Pulmonary artery endothelial cell (primary cell): Measurements from ENCODE around the gene NXPH1. TPM values are rescaled to one million over a fixed set of nuclear protein-coding genes. Genes with fewer than 3 reads are reported as not detected.

ENCODE experiments used
- DNase-seq: peaks from one replicate; pipeline ENCODE4 v3.0.0-alpha.2; 2011; ENCODE audit warnings: low read depth, low spot score
- total RNA-seq: library from RNA; depleted of rRNA; stranded (reverse); fragments of >200 nt; gene quantifications from 2 replicates; pipeline ENCODE4 v1.2.3, GENCODE V29; 2014

The NXPH1 gene
- total RNA-seq, 1 donor from 2014 or later: not detected

DNA sequence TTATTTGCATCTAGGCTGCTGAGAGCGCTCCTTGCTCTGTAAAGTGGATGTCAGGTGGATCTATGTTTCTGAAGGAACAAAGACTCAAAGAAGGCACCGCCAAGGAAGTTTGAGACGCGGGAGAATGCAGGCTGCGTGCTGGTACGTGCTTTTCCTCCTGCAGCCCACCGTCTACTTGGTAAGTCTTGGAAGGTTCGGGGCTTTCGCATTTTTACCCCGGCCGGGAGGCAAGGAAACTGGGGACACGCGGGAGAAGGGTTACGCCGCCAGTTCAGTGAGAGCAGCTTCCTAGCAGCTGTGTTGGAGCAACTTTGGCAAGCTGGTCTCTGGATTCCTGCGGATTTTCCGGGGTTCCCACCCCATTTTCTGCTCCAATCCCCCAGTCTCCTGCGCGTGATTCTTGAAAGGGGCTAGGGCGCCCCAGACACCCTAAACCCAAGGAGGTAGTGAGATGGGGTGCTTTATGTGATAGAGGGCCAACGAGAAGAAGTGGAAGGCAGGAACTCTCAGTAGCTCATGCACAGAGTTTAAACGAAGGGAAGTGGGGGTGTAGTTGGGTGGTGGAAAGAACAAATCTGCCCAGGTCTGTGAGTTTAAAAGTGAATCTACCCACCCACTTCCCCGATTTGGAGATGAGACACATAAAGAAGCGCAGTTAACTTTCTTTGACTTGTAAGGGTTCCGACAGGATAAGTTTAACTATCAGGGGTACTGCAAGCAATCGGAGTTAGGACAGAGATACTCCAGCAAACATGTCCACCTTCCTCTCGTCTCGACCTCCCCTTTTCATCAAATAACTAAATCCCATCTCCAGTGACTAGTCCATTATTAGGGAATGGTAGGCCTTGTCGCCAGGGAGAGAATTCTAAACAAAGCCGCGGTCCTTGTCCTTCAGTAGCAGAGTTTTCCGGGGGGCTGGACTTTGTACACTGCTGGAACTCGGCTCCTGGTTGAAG is 2.5 kb downstream of the NXPH1 start:
- no peak for DNase-seq

DNA sequence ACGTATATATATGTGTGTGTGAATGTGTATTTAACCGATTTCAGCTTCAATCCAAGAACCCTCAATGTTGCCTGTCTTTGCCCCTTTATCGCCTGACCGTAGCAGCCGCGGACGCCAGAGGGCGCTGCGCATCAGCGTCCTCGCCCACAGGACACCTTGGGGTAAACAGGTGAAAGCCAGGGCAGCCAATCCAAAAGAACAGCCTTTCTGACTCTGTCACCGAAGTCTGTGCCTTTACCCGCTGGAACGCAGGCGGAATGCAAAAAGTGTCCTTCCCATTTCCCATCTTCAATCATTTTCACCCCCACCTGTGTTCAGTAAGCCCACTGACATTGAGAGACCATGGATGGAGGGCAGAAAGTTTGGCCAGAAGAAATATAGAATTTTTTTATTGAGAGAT is 3.6 kb downstream of the NXPH1 start:
- no peak for DNase-seq

DNA sequence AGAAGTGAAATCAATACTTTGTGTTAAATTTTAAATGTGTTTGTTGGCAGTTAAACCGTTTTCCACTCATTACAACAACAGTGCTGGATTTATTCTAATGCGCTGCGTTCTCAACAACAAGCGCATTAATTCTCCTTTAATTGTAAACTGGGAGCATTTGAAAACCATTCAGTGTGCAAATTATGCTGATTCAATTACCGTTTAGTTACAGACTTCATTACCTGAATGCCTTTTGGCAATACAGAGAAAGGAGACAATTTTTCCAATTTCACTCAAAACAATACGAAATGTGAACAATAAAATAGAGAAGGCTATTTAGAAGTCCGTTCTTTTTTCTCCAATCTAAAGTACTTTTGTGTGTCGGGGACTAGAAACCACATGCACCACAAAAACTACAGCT is 4.2 kb downstream of the NXPH1 start:
- DNase-seq: no peak

DNA sequence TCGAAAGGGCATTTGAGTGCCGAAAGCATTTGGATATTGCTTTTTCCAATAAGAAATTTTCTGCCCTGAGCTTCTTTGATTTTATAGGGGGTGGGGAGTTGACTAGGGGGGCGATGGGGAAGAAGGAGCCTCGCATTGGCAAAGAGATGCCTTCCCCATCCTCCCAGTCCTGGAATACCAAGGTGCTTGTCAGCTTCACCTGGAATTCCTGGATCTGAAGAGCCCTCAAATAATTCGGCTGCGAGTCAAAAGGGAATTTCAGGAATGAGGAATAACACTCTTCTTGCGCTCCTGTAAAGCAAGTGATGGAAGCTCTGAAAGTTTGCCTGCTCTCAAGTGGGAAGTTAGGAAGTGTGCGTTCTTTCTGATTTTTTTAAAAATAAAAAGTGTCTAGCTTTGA is 7.3 kb downstream of the NXPH1 start:
- no peak for DNase-seq

DNA sequence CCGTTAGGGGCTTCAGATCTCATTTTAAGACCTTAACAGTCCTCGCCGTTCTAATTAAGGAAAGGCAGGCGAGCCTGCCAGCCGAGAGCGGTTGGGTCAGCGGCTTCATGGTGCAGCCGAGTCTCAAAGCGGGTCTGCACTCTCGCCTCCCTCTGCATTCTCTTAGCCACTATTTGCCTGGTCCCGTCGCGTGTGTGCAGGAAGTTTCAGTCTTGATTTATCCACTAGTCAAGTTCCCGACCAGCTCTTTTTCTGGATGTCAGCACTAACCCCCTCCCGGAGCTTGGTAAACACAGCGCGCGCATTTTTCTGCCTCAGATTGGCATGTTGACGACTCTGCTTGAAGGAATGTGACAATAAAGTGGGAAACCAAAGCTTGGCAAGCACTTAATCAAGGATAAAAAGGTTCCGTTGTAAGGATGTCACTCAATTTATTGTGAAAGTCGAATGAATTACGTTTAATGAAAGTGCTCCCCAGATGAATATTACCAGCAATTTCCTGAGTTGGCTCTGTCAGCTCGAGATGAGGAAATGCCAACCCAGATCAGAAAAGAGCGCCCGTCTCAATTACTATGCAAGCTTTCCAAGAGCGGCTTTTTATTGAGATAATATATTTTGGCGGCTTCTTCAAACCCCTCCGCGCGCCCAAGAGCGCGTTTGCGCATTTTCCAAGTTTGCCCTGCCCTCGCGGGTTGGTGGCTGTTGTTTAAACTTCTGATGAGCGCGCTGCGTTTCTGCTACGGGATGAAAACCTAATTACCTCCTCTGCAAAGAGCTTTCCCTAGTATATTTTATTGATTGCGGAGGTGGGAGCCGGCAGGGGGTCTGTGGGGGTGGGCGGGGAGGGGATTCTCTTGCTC is 7.9 kb downstream of the NXPH1 start:
- DNase-seq: no peak

DNA sequence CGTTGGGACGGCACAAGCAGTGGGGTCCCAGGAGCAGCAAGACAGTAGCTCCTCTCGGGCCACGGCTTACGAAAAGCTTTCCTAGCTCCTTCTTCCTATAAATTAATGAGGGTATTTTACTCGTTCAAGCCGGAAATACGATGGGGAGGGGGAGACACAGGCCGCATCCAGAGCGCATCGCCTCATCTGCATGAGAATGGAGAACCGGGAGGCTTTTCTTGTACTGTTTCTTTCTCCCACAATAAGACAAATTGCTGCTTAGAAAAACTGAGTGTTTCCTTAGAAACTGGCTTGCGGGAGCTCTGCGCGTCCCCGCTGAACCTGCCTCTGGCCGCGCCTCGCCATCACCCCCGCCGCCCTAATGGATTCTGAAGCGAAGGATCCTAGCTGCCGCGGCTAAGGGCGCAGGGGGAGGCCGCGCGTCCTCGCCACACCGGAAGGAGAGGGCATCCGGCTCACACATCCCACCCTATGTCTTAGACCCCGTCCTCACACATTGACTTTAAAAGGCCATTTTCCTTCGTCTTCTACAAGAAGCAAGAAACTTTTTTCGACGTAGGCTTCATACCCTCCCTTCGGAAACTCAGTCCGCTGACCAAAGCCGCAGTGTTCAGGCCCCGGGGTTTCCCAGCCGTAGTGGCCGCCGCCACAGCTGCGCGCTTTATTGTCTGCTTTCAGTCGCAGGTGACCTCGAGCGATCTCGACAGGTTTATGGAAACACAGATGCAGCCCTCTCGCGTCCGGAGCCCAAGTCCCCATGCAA is 8.8 kb downstream of the NXPH1 start:
- DNase-seq: no peak

DNA sequence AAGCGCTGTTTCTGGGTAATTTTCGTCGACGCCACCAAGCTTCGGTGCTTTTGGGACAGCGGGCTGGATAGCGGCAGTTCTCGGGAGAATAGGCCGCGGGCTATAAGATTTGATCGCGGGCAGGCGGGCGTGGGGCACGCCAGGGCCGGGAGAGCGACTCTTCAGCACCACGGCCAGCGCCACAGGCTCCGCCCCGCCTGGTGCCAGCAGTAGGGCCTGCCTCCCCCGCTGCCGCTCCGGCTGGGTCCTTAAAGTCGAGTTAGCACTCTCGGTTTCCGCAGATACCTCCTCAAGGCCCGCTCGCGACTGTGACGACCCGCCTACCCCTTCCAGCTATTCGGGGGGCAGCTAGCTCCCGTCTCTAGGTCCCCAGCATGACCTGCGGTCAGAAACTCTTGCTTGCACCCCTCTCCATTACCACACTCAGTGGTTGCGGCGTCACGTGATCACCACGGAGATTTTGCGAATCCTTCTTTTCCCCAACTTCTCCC is 9.4 kb downstream of the NXPH1 start:
- no peak for DNase-seq

DNA sequence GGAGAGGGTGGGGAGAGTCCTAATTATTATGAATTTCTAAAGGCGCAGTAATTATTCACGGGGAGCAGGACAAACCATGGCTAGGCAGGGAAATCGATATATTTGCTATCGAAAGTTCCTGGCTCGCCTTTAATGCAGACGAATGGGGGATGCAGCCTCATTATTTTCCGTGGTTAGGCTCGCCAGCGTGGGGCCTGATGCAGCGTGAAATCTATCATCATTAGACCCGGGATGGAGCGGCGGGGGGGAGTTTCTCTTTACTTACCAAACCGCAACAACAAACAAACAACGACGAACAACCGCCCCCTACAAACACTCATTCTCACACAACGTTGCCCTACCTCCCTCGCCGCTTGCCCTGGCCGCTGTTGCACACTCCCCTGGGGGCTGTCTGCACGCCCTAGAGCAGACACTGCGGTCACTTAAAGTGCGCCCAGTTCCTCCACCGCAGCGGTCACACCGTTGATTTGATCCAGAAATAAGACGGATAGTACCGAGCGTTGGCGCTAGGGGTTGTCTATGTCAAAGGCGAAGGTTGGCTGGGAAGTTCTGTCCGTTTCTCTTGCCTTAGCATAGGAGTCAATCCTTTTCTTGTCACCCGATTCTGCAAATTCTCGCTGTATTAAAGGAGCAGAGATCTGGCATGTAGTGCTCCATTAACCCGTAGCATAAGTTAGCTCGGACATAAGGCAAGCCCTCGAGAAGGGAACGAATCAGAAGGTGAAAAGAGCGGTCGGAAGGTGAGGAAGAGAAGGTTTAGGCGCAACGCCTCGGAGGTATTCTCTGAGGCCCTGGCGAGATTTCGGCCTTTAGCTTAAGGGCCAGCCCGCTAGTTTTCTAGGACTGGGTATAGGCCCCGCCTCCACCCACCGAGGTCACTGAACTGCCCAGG is 10.4 kb downstream of the NXPH1 start:
- DNase-seq: no peak

DNA sequence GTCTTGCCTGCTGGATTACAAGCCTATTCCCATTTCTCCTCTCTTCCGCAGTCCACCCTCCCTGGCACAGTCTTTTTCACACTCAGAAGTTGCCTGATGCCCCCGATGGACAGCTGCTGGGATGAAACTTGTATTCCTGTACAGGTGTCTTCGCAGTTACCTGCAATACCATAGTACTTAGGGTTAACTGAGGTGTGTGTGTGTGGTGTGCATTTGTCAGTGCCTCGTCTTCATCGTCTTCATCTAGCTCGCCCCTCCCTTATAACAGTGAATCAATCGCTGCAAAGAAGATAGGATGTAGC is 11.0 kb downstream of the NXPH1 start:
- no peak for DNase-seq

DNA sequence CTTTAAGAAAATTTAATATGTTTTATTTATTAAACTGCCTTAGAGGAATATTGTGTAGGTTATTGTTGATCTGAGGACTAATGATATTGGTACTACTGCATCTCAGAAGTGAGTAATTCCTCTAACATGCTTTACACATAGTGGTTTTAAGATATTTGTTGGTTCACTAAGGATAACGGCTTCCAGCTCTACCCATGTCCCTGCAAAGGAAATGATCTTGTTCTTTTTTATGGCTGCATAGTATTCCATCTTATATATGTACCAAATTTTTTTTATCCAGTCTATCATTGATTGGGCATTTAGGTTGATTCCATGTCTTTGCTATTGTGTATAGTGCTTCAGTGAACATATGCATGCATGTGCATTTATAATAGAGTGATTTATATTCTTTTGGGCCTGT is 20.1 kb downstream of the NXPH1 start:
- DNase-seq: no peak

DNA sequence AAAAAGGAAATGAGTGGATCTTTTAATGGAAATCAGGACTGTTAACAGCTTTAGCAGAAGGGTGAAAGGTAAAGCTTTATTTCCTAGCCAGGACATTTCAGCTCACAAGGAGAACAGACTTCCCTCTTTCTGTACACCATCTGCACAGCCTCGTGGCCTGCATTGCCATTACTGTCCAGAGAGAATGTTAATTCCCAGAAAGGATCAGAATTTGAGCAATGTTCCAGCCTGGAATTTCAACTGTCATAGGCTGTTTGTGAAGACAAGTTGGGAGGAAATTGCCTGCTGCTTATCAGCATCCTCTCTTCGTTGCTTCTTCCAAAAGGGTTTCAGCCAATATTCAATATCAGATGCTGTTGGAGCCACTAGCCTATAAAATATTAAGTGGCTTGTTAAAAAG is 22.0 kb downstream of the NXPH1 start:
- DNase-seq: no peak

DNA sequence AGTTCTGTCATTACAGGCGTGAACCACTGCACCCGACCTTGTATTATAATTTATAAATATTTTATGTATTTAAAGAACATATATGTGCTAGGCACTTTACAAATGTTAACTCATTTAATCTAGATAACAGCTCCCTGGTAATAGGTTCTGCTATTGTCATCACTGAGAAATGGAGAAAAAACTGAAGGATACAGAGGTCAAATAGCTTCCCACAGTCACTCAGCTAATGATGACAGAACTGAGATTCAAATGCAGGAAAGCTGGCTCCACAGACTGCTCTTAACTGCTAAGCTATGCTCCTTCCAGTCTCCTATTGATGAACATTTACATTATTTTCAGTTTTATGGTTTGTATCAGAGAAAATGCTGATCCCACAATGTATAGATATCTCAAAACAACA is 28.9 kb downstream of the NXPH1 start:
- no peak for DNase-seq

DNA sequence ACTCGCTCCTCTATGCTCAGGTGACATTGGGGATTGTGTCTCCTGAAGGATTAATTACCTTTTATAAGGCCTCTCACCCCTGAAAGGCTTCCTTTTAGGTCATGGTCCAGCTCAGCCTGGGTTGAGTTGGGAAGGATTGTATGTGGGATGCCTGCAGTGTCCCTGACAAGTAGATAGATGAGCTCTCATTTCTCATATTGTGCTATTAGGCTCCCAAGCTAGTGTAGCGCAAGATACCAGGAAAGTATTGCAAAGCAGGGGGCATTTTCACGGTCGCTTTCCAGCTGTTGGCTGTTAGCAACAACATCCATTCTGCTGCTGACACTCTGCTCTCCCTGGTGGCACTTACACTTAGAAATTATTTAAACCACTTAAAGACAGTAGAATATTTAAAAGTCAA is 31.9 kb downstream of the NXPH1 start:
- no peak for DNase-seq

DNA sequence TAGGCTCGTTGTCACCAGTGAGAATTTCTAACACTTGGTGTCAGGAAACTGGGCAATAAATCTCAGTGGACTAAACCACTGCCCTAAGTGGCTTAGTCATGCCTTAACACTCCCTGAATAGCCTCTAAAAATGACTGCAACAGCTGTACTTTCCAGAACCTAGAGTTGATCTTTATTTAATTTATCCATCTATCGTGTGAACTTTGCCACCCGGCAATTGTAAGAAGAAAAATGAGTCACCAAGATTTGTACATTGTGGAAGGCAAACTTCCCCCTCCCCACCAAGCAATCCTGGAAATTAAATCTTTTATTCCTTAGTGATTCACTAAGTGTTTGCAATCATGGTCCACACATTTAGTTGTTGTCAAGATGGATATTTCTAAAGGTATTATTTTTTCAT is 47.1 kb downstream of the NXPH1 start:
- no peak for DNase-seq

DNA sequence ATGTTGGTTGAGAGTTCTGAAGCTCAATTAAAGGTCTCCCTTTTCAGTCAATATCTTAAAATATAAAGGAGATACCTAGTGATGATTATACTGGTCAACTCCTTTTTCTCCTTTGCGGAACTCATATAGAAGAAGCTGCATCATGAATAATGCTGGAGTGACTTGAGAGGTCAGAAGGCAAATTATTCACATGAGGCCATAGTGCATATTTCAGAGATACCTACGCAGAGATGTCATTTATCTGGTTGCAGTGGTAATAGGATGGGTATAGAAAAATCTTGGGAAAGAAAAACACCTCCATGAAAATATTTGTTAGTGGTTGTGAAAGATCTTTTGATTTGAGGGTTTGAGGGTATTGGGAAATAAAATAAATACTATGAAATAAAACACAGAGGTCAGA is 47.7 kb downstream of the NXPH1 start:
- DNase-seq: no peak

DNA sequence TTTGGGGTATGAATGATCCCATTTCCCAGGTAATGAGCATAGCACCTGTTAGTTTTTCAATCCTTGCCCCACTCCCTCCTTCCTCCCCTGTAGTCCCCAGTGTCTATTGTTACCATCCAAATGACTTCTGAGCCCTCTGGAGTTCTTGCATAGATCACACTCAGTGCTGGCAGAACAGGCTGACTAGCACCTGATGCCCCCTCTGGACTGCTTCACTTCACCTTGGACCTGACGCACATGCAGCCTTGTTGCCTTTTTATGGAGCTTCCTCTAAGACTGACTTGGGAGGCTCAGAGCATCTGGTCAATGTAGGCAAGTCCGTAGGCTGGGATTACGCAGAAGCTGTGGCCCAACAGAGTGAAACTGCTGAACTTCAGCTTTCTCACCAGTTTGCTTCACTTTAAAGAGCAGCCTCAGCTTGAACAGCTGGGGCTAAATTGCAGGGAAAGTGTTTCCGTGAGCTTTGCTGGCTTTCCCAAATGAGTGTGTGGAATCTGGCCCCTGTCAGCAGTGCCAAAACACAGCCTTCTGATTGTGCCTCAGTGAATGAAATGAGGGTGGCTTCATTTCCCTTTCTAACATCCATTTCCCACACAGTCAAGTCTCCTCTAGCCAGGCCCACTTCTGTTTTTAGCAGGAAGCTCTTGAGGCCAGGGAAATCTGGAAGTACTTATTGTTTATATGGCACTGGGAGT is 48.5 kb downstream of the NXPH1 start:
- no peak for DNase-seq

DNA sequence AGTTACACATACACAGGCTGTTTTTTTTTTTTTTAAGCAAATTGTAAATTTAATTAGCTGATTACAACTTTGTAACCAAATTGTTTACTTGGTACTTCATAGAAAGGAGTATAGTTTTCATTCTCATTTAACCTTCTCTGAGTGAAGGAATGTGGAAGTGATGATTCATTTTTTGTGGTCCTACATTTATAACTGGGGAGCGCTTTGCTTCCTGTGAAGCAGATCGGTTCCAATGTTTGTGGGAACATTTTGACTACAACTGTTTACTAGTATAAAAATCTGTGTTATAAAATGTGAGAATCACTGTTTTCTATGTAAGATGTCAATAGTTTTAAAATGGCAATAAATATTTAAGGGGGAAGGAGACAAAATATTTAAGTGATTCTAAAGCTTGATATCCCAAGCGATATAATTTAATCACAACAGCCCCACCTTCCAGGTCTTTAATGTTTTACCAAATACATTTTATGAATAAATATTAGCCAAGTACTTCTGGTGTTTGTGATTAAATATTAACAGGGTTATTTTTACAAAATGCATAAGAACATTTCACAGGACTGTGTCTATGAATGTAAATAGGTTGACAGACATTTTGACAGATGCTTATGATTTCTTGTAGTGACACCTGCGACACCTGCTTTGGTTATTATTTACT is 57.1 kb downstream of the NXPH1 start:
- no peak for DNase-seq

DNA sequence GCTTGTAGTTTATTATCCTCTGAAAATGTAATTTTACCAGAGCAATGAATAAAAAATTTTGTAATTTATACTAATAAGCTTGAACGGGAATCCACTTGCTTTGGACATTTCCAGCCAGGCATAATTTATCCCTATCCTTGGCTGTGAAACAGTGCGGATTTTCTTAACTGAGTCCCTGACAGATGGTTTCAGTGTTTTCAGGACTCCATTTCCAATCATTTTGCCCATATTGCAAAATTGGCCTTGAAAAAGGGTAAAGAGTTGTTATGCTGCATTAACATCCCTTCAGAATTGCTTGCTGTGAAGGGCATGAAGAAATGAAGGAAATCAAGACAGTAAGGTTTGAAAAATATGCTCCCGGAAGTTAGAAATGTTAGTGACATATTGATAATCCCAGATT is 57.7 kb downstream of the NXPH1 start:
- no peak for DNase-seq
